Naive B cell (primary cell): ENCODE results near the gene TSC2. TPM values are rescaled to one million over a fixed set of nuclear protein-coding genes. Genes with fewer than 3 reads are reported as not detected.

Experiments
- ATAC-seq, 2 donors: fragments of 150-1000 bp; cut with Tn5 transposase; 2 replicates each; pipeline ENCODE4 v1.10.0; 2021; ENCODE audit warnings: low read depth in 2 of 2, mild to moderate bottlenecking in 2 of 2, moderate library complexity in 2 of 2
- DNase-seq: peaks from one replicate; pipeline ENCODE4 v3.0.0; 2022
- H3K27ac Mint-ChIP-seq, 6 donors: one replicate each; pipeline ENCODE4 v1.8.0; 2020 to 2022; ENCODE audit warnings: mild to moderate bottlenecking in 6 of 6, mixed read lengths in 6 of 6, moderate library complexity in 5 of 6, inconsistent platforms in 2 of 6
- H3K27me3 Mint-ChIP-seq, 3 donors: one replicate each; pipeline ENCODE4 v1.8.0; 2021 to 2022; ENCODE audit warnings: mixed read lengths in 3 of 3, mild to moderate bottlenecking in 1 of 3
- H3K36me3 Mint-ChIP-seq, 2 donors: one replicate each; pipeline ENCODE4 v1.8.0; 2020 to 2022; ENCODE audit warnings: mixed read lengths in 2 of 2, inconsistent platforms in 1 of 2, mild to moderate bottlenecking in 1 of 2
- H3K4me1 Mint-ChIP-seq, 3 donors: one replicate each; pipeline ENCODE4 v1.8.0; 2020 to 2022; ENCODE audit warnings: mixed read lengths in 3 of 3, inconsistent platforms in 1 of 3, mild to moderate bottlenecking in 1 of 3, moderate library complexity in 1 of 3
- H3K4me3 Mint-ChIP-seq, 8 donors: one replicate each; pipeline ENCODE4 v1.8.0; 2020 to 2022; ENCODE audit warnings: mild to moderate bottlenecking in 8 of 8, mixed read lengths in 8 of 8, moderate library complexity in 8 of 8, inconsistent platforms in 2 of 8
- H3K9me3 Mint-ChIP-seq, 7 donors: one replicate each; pipeline ENCODE4 v1.8.0; 2020 to 2022; ENCODE audit warnings: mixed read lengths in 7 of 7, mild to moderate bottlenecking in 5 of 7, inconsistent platforms in 2 of 7, moderate library complexity in 1 of 7
- polyA plus RNA-seq, 6 donors: library from polyadenylated mRNA; unstranded; fragments of 300-500 nt; fragmentation: Illumina TruSeq; gene quantifications; one replicate each; pipeline ENCODE4 v1.2.3, GENCODE V29; 2021; ENCODE audit warnings: low read depth in 6 of 6

The TSC2 gene
- polyA plus RNA-seq, 6 donors from 2014 or later, result 16.6 to 45.0 (median 24.9) TPM

DNA sequence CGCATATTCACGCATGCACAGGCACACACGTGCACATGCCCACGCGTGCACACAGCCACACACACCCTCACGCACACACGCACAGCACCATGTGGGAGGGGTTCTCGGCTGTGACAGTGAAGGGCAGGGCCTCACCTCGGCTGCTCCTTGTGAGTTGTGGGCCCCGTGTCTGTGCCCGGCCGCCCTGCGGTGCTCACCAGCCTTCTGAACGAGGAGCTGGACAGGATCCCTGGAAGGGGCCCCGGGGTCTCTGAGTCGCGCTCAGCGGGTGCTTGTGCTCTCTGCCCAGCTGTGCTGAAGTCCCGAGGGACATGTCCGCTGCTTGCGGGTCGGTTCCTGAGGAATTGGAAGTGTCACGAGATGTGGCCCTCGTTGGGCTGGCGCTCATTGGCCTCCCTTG is 16.1 kb downstream of the TSC2 start:
- ATAC-seq (no peak), DNase-seq (no peak)
- Mint-ChIP-seq H3K36me3 (peaks cover 8 to 9% of the 10 kb centered on the region in 2 donors), H3K27ac (no peak overlapping the region), H3K27me3 (no peaks in the 10 kb centered on the region), H3K4me1 (peaks cover 0 to 4% (median 0%) of the 10 kb centered on the region in 3 donors), H3K4me3 (no peak overlapping the region), H3K9me3 (no peaks in the 10 kb centered on the region)

DNA sequence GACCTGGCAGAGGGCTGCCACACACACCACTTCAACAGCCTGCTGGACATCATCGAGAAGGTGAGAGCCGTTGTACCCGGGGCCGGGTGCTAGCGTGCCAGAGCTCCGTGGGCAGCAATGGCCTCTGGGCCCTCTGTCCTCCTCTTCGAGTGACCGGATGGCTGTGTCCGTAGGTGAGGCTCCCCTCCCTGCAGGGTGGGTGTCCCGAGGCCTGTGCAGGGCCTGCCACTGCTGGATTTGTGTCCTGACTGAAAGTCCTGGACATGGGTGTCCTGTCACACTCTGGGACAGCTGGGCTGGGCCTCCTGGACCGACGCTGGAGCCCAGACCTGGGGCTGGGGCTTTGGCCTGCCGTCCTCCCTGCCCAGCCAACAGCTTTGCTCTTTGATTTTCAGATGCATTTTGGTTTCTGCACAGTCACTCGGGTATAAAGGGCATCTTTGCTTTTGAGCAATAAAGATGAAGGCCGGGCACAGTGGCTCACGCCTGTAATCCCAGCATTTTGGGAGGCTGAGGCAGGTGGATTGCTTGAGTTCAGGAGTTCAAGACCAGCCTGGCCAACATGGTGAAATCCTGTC is 16.7 kb downstream of the TSC2 start:
- Mint-ChIP-seq H3K36me3 (peaks cover 8 to 9% of the 10 kb centered on the region in 2 donors), H3K4me3 (no peak overlapping the region), H3K27me3 (no peaks in the 10 kb centered on the region), H3K4me1 (peaks cover 0 to 4% (median 0%) of the 10 kb centered on the region in 3 donors), H3K9me3 (no peaks in the 10 kb centered on the region), H3K27ac (no peak overlapping the region)
- no peak for ATAC-seq
- no peak for DNase-seq

DNA sequence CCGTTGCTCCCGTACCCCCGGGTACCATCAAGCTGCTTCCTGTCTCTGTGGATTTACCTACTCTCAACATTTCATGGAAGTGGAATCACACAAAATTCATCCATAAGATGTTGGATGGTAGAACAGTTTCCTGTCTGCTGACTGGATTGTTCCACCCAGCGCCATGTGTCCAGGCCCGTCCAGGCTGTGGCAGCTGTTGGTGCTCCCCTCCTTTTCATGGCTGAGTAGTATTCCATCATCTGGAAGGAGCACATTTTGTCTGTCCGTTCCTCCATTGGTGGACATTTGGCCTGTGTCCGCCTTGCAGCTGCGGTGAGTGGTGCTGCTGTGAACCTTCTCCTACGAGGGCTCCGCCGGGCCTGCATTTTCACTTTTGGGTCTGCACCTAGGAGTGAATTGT is 18.4 kb downstream of the TSC2 start:
- no peaks in the 10 kb centered on the region for H3K9me3 Mint-ChIP-seq
- DNase-seq, result no peak
- H3K27ac Mint-ChIP-seq, result no peak overlapping the region
- no peak overlapping the region for H3K4me3 Mint-ChIP-seq
- no peak for ATAC-seq
- H3K27me3 Mint-ChIP-seq, result no peaks in the 10 kb centered on the region
- H3K4me1 Mint-ChIP-seq, result peaks cover 0 to 4% (median 0%) of the 10 kb centered on the region in 3 donors
- H3K36me3 Mint-ChIP-seq, result peaks cover 8 to 9% of the 10 kb centered on the region in 2 donors

DNA sequence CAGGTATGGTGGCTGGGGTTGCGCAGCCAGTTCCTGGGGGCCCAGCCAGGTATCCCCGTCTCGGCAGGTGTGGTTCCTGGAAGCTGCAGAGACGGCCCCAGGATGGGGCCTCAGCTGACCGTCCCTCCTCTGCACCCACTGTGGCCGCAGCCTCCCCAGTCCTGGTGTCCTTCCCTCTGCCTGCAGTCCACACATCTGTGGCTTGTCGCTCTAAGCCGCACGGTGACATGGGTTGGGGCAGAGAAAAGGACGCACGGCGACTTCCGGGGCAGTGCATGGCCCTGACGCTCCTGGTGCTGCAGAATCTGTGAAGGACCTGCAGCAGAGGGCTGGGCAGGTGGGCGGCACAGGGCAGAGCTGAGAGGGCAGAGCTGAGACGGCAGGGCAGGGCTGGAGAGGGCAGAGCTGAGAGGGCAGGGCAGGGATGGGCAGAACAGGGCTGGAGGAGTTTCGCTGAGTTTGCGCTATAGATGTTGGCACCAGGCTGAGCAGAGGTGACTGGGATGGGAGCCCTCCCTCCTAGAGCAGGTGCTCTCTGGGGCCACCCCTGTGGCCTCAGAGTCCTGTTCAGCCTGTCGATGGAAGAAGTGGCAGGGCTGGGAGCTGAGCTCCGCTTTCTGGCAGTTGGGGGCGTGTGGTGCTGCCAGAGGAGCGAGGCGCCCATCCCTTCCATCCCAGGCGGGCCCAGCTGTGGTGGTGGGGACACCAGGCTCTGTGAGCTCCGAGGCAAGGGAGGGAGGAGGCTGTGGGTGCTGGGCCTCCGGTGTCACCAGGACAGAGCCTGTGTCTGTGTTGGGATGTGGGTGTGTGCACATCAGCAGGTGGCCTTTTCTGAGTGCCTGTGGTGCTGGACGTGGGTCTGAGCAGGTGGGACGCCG is 23.0 kb downstream of the TSC2 start:
- peaks cover 9 to 12% of the 10 kb centered on the region in 2 donors for H3K36me3 Mint-ChIP-seq
- H3K27ac Mint-ChIP-seq, result peak overlapping the region in 2 of 6 donors; percentile 79 to 92
- ATAC-seq (no peak), DNase-seq (no peak)
- no peaks in the 10 kb centered on the region for H3K9me3 Mint-ChIP-seq
- H3K27me3 Mint-ChIP-seq, result no peaks in the 10 kb centered on the region
- H3K4me3 Mint-ChIP-seq, result no peak overlapping the region
- H3K4me1 Mint-ChIP-seq, result peaks cover 0 to 4% (median 0%) of the 10 kb centered on the region in 3 donors

DNA sequence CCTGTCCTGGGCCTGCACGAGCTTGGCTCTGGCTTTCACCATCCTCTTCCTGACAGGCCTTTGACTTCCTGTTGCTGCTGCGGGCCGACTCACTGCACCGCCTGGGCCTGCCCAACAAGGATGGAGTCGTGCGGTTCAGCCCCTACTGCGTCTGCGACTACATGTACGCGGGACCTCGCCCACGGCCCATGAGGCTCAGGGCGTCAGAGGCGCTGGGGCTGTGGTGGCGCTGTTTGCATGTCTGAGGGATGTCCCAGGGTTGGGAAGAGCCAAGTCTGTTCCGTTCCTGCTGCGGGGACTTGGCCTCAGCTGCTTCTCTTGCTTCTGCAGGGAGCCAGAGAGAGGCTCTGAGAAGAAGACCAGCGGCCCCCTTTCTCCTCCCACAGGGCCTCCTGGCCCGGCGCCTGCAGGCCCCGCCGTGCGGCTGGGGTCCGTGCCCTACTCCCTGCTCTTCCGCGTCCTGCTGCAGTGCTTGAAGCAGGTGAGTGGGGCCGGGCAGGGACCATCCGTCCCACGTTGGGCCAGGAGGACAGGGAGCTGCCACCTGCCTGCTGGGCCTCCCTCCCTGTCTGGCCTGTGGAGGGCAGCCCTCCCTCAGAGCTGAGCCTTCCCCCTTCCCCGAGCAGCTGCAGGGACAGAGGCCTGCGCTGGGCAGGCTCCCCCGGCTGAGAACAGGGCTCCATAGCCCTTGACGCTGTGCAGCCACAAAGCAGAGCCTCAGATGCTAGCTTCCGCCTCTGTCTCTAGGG is 23.8 kb downstream of the TSC2 start:
- H3K27me3 Mint-ChIP-seq, result no peaks in the 10 kb centered on the region
- H3K4me1 Mint-ChIP-seq, result no peaks in the 10 kb centered on the region
- no peak for DNase-seq
- no peak overlapping the region for H3K27ac Mint-ChIP-seq
- no peaks in the 10 kb centered on the region for H3K9me3 Mint-ChIP-seq
- ATAC-seq, result no peak
- H3K4me3 Mint-ChIP-seq, result no peak overlapping the region
- H3K36me3 Mint-ChIP-seq, result peaks cover 4 to 7% of the 10 kb centered on the region in 2 donors

DNA sequence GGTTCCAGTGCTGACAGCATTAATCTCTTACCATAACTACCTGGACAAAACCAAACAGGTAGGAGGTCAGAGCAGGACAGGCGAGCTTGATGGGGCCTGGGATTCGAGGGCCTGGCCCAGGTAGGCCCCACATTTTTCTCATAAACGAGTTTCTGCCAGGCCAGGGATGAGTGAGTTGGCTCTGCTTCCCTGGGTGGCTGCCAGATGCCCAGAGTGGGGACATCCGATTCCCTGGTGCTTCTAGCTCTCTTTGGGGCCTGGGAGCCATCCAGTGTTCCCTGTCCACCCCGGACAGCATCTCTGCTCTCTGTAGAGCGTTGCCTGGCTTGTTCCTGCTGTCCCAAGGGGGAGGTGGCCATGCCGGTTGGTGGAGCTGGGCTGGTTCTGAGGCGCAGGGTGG is 25.1 kb downstream of the TSC2 start:
- H3K4me3 Mint-ChIP-seq, result no peak overlapping the region
- DNase-seq, result no peak

DNA sequence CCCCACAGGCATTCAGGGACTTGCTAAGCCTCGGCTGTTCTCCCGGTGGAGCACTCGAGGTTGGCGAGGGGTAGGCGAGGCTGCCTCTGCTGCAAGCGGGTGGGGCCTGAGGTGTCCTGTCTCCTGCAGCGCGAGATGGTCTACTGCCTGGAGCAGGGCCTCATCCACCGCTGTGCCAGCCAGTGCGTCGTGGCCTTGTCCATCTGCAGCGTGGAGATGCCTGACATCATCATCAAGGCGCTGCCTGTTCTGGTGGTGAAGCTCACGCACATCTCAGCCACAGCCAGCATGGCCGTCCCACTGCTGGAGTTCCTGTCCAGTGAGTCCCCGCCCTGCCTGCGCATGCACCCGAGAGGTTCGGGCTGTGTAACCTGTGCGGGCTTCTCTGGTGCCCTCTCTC is 26.3 kb downstream of the TSC2 start:
- ATAC-seq, result no peak
- Mint-ChIP-seq H3K9me3 (no peaks in the 10 kb centered on the region), H3K36me3 (peaks cover 0 to 7% of the 10 kb centered on the region in 2 donors), H3K27me3 (no peaks in the 10 kb centered on the region), H3K4me1 (no peaks in the 10 kb centered on the region), H3K27ac (no peak overlapping the region), H3K4me3 (no peak overlapping the region)
- no peak for DNase-seq

More for the DNA sequence above, 25.1 kb downstream of the TSC2 start:
- Mint-ChIP-seq H3K27me3 (no peaks in the 10 kb centered on the region), H3K4me1 (no peaks in the 10 kb centered on the region), H3K9me3 (no peaks in the 10 kb centered on the region), H3K27ac (no peak overlapping the region), H3K36me3 (peaks cover 4 to 7% of the 10 kb centered on the region in 2 donors)
- ATAC-seq, result no peak

DNA sequence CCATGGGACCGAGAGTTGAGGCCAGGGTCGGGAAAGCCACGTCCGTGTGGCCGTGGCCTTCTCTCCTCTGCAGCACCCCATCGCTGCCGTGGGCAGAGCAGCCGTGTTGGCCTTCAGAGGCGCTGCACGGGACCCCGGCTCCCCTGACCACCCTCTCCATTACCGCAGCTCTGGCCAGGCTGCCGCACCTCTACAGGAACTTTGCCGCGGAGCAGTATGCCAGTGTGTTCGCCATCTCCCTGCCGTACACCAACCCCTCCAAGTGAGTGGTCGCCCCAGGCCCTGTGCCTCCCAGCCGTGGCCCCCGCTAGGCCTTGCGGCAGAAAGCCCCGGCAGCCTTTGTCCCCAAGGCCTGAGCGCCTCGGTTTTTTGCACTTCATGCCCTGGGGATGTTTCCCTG is 27.8 kb downstream of the TSC2 start:
- Mint-ChIP-seq H3K27me3 (no peaks in the 10 kb centered on the region), H3K9me3 (no peaks in the 10 kb centered on the region), H3K27ac (no peak overlapping the region), H3K36me3 (peaks cover 0 to 7% of the 10 kb centered on the region in 2 donors), H3K4me3 (no peak overlapping the region), H3K4me1 (no peaks in the 10 kb centered on the region)
- no peak for ATAC-seq
- no peak for DNase-seq

DNA sequence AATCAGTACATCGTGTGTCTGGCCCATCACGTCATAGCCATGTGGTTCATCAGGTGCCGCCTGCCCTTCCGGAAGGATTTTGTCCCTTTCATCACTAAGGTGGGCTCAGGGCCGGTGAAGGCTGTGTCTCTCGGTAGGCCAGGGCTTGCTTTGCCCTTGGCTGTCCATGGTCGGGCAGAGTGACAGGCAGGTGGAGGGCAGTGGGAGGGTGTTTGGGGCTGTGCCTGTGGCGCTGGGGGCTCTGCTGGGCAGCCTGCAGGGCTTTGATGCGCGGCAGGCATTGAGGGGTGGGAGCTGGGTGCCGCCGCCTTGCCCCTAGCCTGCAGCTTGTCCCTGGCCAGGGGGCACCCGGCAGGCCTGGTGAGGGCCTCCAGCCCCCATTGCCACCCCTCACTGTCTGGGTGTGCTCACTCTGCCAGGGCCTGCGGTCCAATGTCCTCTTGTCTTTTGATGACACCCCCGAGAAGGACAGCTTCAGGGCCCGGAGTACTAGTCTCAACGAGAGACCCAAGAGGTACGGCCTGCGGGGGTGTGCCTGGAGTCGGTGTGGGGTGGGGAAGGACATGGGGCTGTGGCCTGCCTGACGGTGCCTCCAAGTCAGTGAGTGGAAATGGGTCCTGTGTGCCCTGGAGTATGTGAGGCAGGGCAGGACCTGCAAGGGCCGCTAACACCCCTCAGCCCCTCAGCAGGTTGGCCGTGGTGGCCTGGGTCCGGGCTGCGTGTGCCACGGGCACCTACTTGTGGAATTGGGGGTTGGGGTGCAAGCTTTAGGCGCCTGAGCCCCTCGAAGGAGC is 28.5 kb downstream of the TSC2 start:
- Mint-ChIP-seq H3K36me3 (peaks cover 0 to 7% of the 10 kb centered on the region in 2 donors), H3K4me1 (no peaks in the 10 kb centered on the region), H3K27me3 (no peaks in the 10 kb centered on the region), H3K4me3 (no peak overlapping the region), H3K9me3 (no peaks in the 10 kb centered on the region), H3K27ac (no peak overlapping the region)
- DNase-seq (no peak), ATAC-seq (no peak)

DNA sequence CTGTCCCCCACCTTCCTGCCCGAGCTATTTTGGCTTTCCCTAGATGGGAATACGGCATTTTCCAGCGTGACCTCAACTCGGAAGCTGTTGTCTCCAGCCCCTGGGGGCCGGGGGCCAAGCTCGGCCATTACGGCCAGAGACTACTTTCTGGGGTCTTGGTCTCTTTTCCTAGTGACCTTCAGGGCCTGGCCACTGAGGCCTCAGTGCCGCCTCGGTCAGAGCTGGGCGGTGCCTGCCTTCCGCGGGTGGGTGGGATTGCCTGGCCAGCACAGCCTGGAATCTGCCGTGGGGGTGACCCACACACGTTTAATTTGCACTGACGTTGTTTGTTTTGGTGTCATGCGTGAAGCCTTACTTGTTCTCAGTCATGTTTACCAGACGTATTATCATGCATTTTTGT is 29.2 kb downstream of the TSC2 start:
- no peaks in the 10 kb centered on the region for H3K27me3 Mint-ChIP-seq
- ATAC-seq (no peak), DNase-seq (no peak)
- peak overlapping the region in 1 of 6 donors; percentile 69 for H3K27ac Mint-ChIP-seq
- H3K4me3 Mint-ChIP-seq, result no peak overlapping the region
- H3K9me3 Mint-ChIP-seq, result no peaks in the 10 kb centered on the region
- peaks cover 0 to 7% of the 10 kb centered on the region in 2 donors for H3K36me3 Mint-ChIP-seq
- H3K4me1 Mint-ChIP-seq, result no peaks in the 10 kb centered on the region

DNA sequence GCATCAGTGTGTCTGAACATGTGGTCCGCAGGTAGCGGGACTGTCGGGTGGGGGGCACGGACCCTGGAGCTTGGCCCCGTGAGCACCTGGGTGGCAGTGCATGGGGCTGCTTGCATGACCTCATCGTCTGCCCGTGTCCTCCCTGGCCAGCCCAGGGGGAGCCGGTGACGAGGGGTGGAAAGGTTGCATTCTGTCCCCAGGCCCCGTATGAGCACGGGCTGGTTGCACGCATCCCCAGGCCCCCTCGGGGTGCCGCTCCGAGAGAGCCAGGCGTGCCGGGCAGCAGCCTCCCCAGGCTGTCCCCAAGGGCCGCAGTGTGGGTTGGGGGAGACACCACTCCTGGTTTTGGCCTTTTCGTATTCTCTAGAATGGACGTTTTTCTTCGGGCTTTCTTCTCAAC is 29.9 kb downstream of the TSC2 start:
- Mint-ChIP-seq H3K4me3 (no peak overlapping the region), H3K36me3 (peaks cover 0 to 7% of the 10 kb centered on the region in 2 donors), H3K4me1 (peaks cover 0 to 5% (median 4%) of the 10 kb centered on the region in 3 donors), H3K27me3 (no peaks in the 10 kb centered on the region), H3K9me3 (no peaks in the 10 kb centered on the region), H3K27ac (no peak overlapping the region)
- ATAC-seq (no peak), DNase-seq (no peak)

DNA sequence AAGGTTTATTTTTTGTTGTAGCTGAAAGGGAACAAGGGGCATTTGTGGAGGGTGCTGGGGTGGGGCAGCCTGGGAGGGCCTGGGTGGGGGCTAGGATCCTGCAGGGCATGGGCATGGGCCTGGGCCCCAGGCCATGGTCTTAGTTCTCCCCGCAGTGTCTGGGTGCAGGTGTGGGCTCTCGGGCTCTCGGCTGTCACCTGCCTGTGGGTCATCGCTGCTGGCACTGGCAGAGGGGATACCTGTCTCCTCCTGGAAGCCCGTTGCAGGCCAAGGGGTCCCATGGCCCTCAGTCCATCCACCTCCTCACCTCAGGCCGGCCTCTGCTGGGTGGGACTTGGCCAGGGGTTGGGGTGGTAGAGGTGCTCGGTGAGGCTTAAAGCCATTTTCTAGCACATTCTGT is 30.3 kb downstream of the TSC2 start:
- peaks cover 0 to 5% (median 4%) of the 10 kb centered on the region in 3 donors for H3K4me1 Mint-ChIP-seq

DNA sequence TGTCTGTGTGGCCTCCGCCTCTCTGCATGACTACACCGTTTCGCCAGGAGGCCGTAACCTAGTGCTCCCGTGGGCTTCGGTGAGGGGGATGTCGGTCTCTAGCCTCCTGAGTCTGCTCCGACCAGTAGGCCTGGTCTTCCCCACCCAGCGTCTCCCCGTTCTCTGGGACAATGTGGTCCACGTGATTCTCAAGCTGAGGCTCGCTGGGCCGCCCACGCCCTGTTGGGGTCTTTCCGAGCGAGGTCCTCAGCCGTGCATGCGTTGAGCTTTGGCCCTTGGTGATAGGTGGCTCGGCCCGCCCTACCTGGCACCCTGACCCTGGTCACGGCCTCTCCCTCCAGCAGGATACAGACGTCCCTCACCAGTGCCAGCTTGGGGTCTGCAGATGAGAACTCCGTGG is 30.9 kb downstream of the TSC2 start:
- DNase-seq (no peak), ATAC-seq (no peak)
- Mint-ChIP-seq H3K4me1 (peaks cover 0 to 5% (median 4%) of the 10 kb centered on the region in 3 donors), H3K9me3 (no peaks in the 10 kb centered on the region), H3K4me3 (no peak overlapping the region), H3K27me3 (no peaks in the 10 kb centered on the region), H3K27ac (no peak overlapping the region), H3K36me3 (peaks cover 0 to 7% of the 10 kb centered on the region in 2 donors)

More for the DNA sequence above, 30.3 kb downstream of the TSC2 start:
- Mint-ChIP-seq H3K4me3 (no peak overlapping the region), H3K27me3 (no peaks in the 10 kb centered on the region), H3K36me3 (peaks cover 0 to 7% of the 10 kb centered on the region in 2 donors), H3K9me3 (no peaks in the 10 kb centered on the region), H3K27ac (no peak overlapping the region)
- DNase-seq (no peak), ATAC-seq (no peak)
